ENCODE measurements around the gene ARHGEF12.

ARHGEF12 gene

DNA sequence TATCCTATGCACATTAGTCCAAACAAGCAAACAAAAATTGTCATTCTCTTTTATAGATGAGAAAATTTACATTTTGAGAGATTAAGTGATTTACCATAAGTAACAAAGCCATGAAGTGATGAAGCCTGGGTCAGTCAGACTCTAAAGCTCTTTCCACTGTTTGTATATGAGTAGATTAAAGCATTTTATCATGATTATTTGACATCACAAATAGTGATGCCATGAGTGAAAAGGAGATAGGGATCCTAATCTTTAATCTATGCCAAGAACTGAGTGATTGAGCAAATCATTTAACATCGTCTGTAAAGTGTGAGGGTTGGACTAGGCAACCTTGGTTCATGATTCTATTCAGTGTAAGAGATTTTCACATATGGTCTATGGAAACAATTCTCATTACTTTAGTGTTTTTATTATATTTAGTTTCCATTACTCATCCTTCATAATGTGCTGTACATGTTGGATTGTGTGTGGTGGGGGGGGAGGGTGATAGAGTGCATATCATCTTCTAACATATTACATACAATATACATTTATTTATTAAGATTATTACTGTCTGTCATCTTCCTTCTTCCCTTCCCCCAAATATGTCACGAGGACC is 50.7 kb downstream of the ARHGEF12 start:
- no peaks in the 10 kb centered on the region for H3K36me3 ChIP-seq
- no peak for TF ChIP-seq CTCF (IDR thresholded peaks at IDR 0.05)
- H3K4me3 ChIP-seq (ENCODE audit: low read depth in 1 of 2, low read length in 1 of 2) = no peak overlapping the region
- H3K27me3 ChIP-seq = peaks cover 83% of the 10 kb centered on the region
- no peak overlapping the region for H3K27ac ChIP-seq
- no peaks in the 10 kb centered on the region for H3K4me1 ChIP-seq (ENCODE audit: control insufficient read depth in 1 of 2, insufficient read depth in 1 of 2, low read depth in 1 of 2, low read length in 1 of 2)
- no peaks in the 10 kb centered on the region for H3K9me3 ChIP-seq

DNA sequence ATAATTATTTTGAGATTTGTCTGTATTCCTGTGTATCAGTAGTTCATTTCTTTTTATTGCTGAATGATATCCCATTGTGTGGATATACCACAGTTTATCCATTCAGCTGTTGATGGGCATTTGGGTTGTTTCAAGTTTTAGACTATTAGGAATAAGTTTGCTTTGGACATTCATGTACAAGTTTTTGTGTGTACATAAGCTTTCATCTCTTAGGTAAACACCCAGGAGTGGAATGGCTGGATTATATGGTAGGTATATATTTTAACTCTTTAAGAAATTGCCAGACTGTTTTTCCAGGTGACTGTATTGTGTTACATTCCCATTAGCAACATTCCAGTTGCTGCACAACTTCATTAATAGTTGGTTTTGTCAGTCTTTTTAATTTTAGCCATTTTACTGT is 52.0 kb downstream of the ARHGEF12 start:
- no peak for TF ChIP-seq CTCF (IDR thresholded peaks at IDR 0.05)
- Histone ChIP-seq H3K4me3 (ENCODE audit: low read depth in 1 of 2, low read length in 1 of 2) (no peak overlapping the region), H3K4me1 (ENCODE audit: control insufficient read depth in 1 of 2, insufficient read depth in 1 of 2, low read depth in 1 of 2, low read length in 1 of 2) (no peaks in the 10 kb centered on the region), H3K27me3 (peaks cover 82% of the 10 kb centered on the region), H3K9me3 (no peaks in the 10 kb centered on the region), H3K27ac (no peak overlapping the region), H3K36me3 (no peaks in the 10 kb centered on the region)

- Histone ChIP-seq H3K4me1 (ENCODE audit: control insufficient read depth in 1 of 2, insufficient read depth in 1 of 2, low read depth in 1 of 2, low read length in 1 of 2) (no peaks in the 10 kb centered on the region), H3K36me3 (no peaks in the 10 kb centered on the region), H3K9me3 (no peaks in the 10 kb centered on the region), H3K27ac (no peak overlapping the region), H3K27me3 (peaks cover 72% of the 10 kb centered on the region), H3K4me3 (ENCODE audit: low read depth in 1 of 2, low read length in 1 of 2) (no peak overlapping the region)
- TF ChIP-seq CTCF (IDR thresholded peaks at IDR 0.05) = no peak
Observed at GRCh38 chr11:120389693-120390584, 53.7 kb downstream of the ARHGEF12 start.

GRCh38 chr11:120390585-120390922 is 54.3 kb downstream of the ARHGEF12 start:
- H3K9me3 ChIP-seq = no peaks in the 10 kb centered on the region
- H3K4me3 ChIP-seq (ENCODE audit: low read depth in 1 of 2, low read length in 1 of 2) = no peak overlapping the region
- no peaks in the 10 kb centered on the region for H3K4me1 ChIP-seq (ENCODE audit: control insufficient read depth in 1 of 2, insufficient read depth in 1 of 2, low read depth in 1 of 2, low read length in 1 of 2)
- peaks cover 66% of the 10 kb centered on the region for H3K27me3 ChIP-seq
- no peak overlapping the region for H3K27ac ChIP-seq
- TF ChIP-seq CTCF (IDR thresholded peaks at IDR 0.05) = no peak
- H3K36me3 ChIP-seq = no peaks in the 10 kb centered on the region

DNA sequence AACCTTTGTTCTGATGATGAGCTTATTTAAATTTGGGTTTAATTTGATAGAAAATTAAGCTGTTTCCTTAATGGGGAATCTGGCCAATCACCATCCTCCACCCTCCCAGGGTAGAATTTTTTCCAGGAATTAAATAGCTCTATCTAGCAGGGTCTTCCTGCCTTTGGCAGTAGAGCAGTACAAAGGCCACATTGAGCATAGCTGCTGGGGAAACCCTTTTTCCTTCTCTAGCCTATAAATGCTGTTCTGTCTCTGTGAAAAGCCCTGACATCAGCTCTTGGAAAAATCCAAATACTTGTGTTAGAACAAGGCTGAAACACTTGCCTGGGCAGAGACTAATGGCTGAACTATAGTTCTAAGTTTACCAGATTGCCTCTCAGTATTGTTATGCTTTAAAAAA is 55.1 kb downstream of the ARHGEF12 start:
- Histone ChIP-seq H3K4me1 (ENCODE audit: control insufficient read depth in 1 of 2, insufficient read depth in 1 of 2, low read depth in 1 of 2, low read length in 1 of 2) (no peaks in the 10 kb centered on the region), H3K27me3 (peaks cover 64% of the 10 kb centered on the region), H3K4me3 (ENCODE audit: low read depth in 1 of 2, low read length in 1 of 2) (no peak overlapping the region), H3K27ac (no peak overlapping the region), H3K36me3 (no peaks in the 10 kb centered on the region), H3K9me3 (no peaks in the 10 kb centered on the region)
- TF ChIP-seq CTCF (IDR thresholded peaks at IDR 0.05) = no peak
